Trophoblast cell (in vitro differentiated cells and primary cell): ENCODE data around the gene PGM3. TPM values are rescaled to one million over a fixed set of nuclear protein-coding genes. Genes with fewer than 3 reads are reported as not detected.
A peak's percentile ranks its signal among the peaks of the same experiment; 100 is the strongest.

Experiments
- DNase-seq, 2 donors: peaks; one replicate each; pipeline ENCODE4 v3.0.0-alpha.2; 2016
- H2AFZ ChIP-seq: 2 replicates; pipeline ENCODE4 v1.6.1; 2013; ENCODE audit warnings: low read length, moderate library complexity, mild to moderate bottlenecking; ENCODE audit not compliant: insufficient read depth, poor library complexity
- H2AK5ac ChIP-seq: 2 replicates; pipeline ENCODE4 v1.6.1; 2013; ENCODE audit warnings: mild to moderate bottlenecking, low read length
- H2BK120ac ChIP-seq: 2 replicates; pipeline ENCODE4 v1.6.1; 2013; ENCODE audit warnings: low read length, mild to moderate bottlenecking, moderate library complexity; ENCODE audit not compliant: insufficient read depth, poor library complexity
- H2BK12ac ChIP-seq: 2 replicates; pipeline ENCODE4 v1.6.1; 2013; ENCODE audit warnings: mild to moderate bottlenecking, low read length, moderate library complexity
- H2BK5ac ChIP-seq: 2 replicates; pipeline ENCODE4 v1.6.1; 2013; ENCODE audit warnings: low read length, low read depth, moderate library complexity, mild to moderate bottlenecking; ENCODE audit not compliant: poor library complexity
- H3K14ac ChIP-seq: 2 replicates; pipeline ENCODE4 v1.6.1; 2013; ENCODE audit warnings: mild to moderate bottlenecking, low read length
- H3K18ac ChIP-seq: 2 replicates; pipeline ENCODE4 v1.6.1; 2013; ENCODE audit warnings: mild to moderate bottlenecking, low read length
- H3K23ac ChIP-seq: 2 replicates; pipeline ENCODE4 v1.6.1; 2013; ENCODE audit warnings: low read length
- H3K27ac ChIP-seq: 2 replicates; pipeline ENCODE4 v1.5.1; 2013; ENCODE audit warnings: low read depth, mild to moderate bottlenecking, inconsistent platforms, low read length, moderate library complexity
- H3K27me3 ChIP-seq: 2 replicates; pipeline ENCODE4 v1.6.1; 2013; ENCODE audit warnings: inconsistent platforms, mild to moderate bottlenecking, low read length, moderate library complexity; ENCODE audit not compliant: insufficient read depth
- H3K36me3 ChIP-seq, 2 experiments: 1 replicate in 1 of 2; 2 replicates in 1 of 2; pipeline ENCODE4 v1.6.1; 2013; ENCODE audit warnings: low read length in 2 of 2, mild to moderate bottlenecking in 2 of 2, moderate library complexity in 1 of 2; ENCODE audit not compliant: insufficient read depth in 2 of 2, control insufficient read depth in 1 of 2
- H3K4ac ChIP-seq: 2 replicates; pipeline ENCODE4 v1.6.1; 2013; ENCODE audit warnings: low read depth, mild to moderate bottlenecking, low read length, moderate library complexity
- H3K4me1 ChIP-seq, 2 experiments: 1 replicate in 1 of 2; 2 replicates in 1 of 2; pipeline ENCODE4 v1.6.1; 2013; ENCODE audit warnings: low read length in 2 of 2, mild to moderate bottlenecking in 2 of 2, moderate library complexity in 1 of 2; ENCODE audit not compliant: insufficient read depth in 2 of 2, control insufficient read depth in 1 of 2
- H3K4me2 ChIP-seq: 2 replicates; pipeline ENCODE4 v1.6.1; 2013; ENCODE audit warnings: inconsistent platforms, mild to moderate bottlenecking, low read length, moderate library complexity
- H3K4me3 ChIP-seq: 2 replicates; pipeline ENCODE4 v1.5.1; 2013; ENCODE audit warnings: mild to moderate bottlenecking, low read depth, low read length, inconsistent platforms
- H3K79me1 ChIP-seq: one replicate; pipeline ENCODE4 v1.6.1; 2013; ENCODE audit warnings: low read length
- H3K79me2 ChIP-seq: 2 replicates; pipeline ENCODE4 v1.6.1; 2013; ENCODE audit warnings: low read length, mild to moderate bottlenecking; ENCODE audit not compliant: control insufficient read depth, insufficient read depth, poor library complexity
- H3K9ac ChIP-seq: 2 replicates; pipeline ENCODE4 v1.6.1; 2013; ENCODE audit warnings: mild to moderate bottlenecking, low read length
- H3K9me3 ChIP-seq: 2 replicates; pipeline ENCODE4 v1.6.1; 2013; ENCODE audit warnings: low read depth, mild to moderate bottlenecking, control low read depth, inconsistent platforms, low read length; ENCODE audit not compliant: insufficient read depth
- H4K12ac ChIP-seq: 2 replicates; pipeline ENCODE4 v1.6.1; 2013; ENCODE audit warnings: low read depth, mild to moderate bottlenecking, low read length, moderate library complexity
- H4K8ac ChIP-seq: 2 replicates; pipeline ENCODE4 v1.6.1; 2013; ENCODE audit warnings: low read depth, mild to moderate bottlenecking, low read length, moderate library complexity
- H4K91ac ChIP-seq: one replicate; pipeline ENCODE4 v1.6.1; 2013; ENCODE audit warnings: low read depth, mild to moderate bottlenecking, low read length, moderate library complexity
- WGBS: extraction: QIAGEN DNeasy Blood & Tissue Kit; methylation state at CpG from one replicate; pipeline ENCODE4 v1.1.7; 2013; ENCODE audit warnings: missing lambda C conversion rate; ENCODE audit not compliant: insufficient read length, insufficient coverage; ENCODE audit errors: extremely low coverage; 5-methylcytosine and 5-hydroxymethylcytosine counted together
- polyA plus RNA-seq: library from polyadenylated mRNA; stranded (reverse); fragments of 200-250 nt; gene quantifications from 2 replicates; pipeline ENCODE4 v1.2.3, GENCODE V29; 2013

Gene PGM3
- polyA plus RNA-seq, result 77.9 and 79.8 TPM in 2 replicates

GRCh38 chr6:83192871-83193746, at the start of gene PGM3, which contains the start of gene RWDD2A:
PGM3 (minus strand) TSS chr6:83193265; CDS start chr6:83191012, 2,253 bp downstream.
RWDD2A (plus strand) TSS chr6:83193357; CDS start chr6:83194452, 1,095 bp downstream.
- Histone ChIP-seq H3K27me3 (no peaks in the 10 kb centered on the region), H3K4ac (peak within 1 kb of the TSS; percentile 94), H2AFZ (peak within 1 kb of the TSS; percentile 96), H3K36me3 (peaks cover 0 to 16% of the 10 kb centered on the region in 2 experiments), H3K4me2 (peak within 1 kb of the TSS; percentile 88), H4K12ac (peak within 1 kb of the TSS; percentile 31), H3K27ac (peak within 1 kb of the TSS; percentile 56), H2BK120ac (peak within 1 kb of the TSS; percentile 86), H3K18ac (peak within 1 kb of the TSS; percentile 90), H4K8ac (peak within 1 kb of the TSS; percentile 98), H3K9me3 (no peaks in the 10 kb centered on the region), H4K91ac (peak within 1 kb of the TSS; percentile 86), H2BK5ac (peak within 1 kb of the TSS; percentile 85), H3K4me3 (peak within 1 kb of the TSS; percentile 82), H3K14ac (peak within 1 kb of the TSS; percentile 98), H3K79me1 (peaks cover 9% of the 10 kb centered on the region), H3K79me2 (peaks cover 10% of the 10 kb centered on the region), H3K4me1 (peaks cover 5 to 6% of the 10 kb centered on the region in 2 experiments), H2AK5ac (no peak within 1 kb of the TSS), H3K9ac (peak within 1 kb of the TSS; percentile 93), H2BK12ac (no peak within 1 kb of the TSS), H3K23ac (no peak within 1 kb of the TSS)
- DNase-seq, result peak; percentile 89 to 93
- WGBS, result no CpG with 5 or more reads among the region's 88 CpGs

DNA sequence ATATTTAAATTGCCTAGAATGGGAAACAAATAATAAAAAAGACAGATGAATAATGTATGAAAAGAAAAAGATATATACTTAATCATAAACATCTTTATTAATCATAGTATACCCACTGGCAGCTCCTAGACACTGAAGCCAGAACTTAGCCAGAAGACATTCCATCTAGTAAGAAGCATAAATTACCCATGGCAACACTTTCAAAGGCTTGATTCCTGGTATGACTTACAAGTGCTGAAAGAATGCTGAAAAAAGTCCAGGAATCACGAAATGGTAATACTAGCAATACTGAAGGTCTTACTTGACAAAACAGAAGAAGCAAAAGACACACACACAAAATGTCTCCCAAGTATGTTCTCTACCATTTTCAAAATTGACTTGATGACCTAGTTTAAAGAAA, 38.1 kb upstream of the PGM3 start:
- H2AFZ ChIP-seq, result no peak overlapping the region
- no peaks in the 10 kb centered on the region for H3K36me3 ChIP-seq
- H4K8ac ChIP-seq, result no peak overlapping the region
- H2BK5ac ChIP-seq, result no peak overlapping the region
- no peak overlapping the region for H4K91ac ChIP-seq
- H3K4ac ChIP-seq, result no peak overlapping the region
- H3K18ac ChIP-seq, result no peak overlapping the region
- no peak overlapping the region for H3K9ac ChIP-seq
- H2BK12ac ChIP-seq, result no peak overlapping the region
- no peak overlapping the region for H3K14ac ChIP-seq
- H3K27ac ChIP-seq, result no peak overlapping the region
- no peaks in the 10 kb centered on the region for H3K27me3 ChIP-seq
- H3K4me3 ChIP-seq, result no peak overlapping the region
- H4K12ac ChIP-seq, result no peak overlapping the region
- no peaks in the 10 kb centered on the region for H3K9me3 ChIP-seq
- no peak overlapping the region for H2BK120ac ChIP-seq
- WGBS, result no CpG with 5 or more reads among the region's 1 CpG
- DNase-seq, result peak in 1 of 2 donors; percentile 80
- H3K23ac ChIP-seq, result no peak overlapping the region
- H3K4me1 ChIP-seq, result no peaks in the 10 kb centered on the region
- H2AK5ac ChIP-seq, result no peak overlapping the region
- no peaks in the 10 kb centered on the region for H3K79me1 ChIP-seq
- H3K4me2 ChIP-seq, result no peak overlapping the region
- no peaks in the 10 kb centered on the region for H3K79me2 ChIP-seq

- H2AFZ ChIP-seq, result no peak overlapping the region
- H3K9me3 ChIP-seq, result no peaks in the 10 kb centered on the region
- H3K4ac ChIP-seq, result no peak overlapping the region
- H3K36me3 ChIP-seq, result no peaks in the 10 kb centered on the region
- H2BK120ac ChIP-seq, result no peak overlapping the region
- H3K4me2 ChIP-seq, result no peak overlapping the region
- H4K8ac ChIP-seq, result no peak overlapping the region
- no peak overlapping the region for H4K12ac ChIP-seq
- H3K9ac ChIP-seq, result no peak overlapping the region
- H2BK12ac ChIP-seq, result no peak overlapping the region
- no peak overlapping the region for H2AK5ac ChIP-seq
- no peaks in the 10 kb centered on the region for H3K79me2 ChIP-seq
- H4K91ac ChIP-seq, result no peak overlapping the region
- H3K4me1 ChIP-seq, result no peaks in the 10 kb centered on the region
- H3K4me3 ChIP-seq, result no peak overlapping the region
- H3K79me1 ChIP-seq, result no peaks in the 10 kb centered on the region
- no CpG with 5 or more reads among the region's 1 CpG for WGBS
- no peak for DNase-seq
- no peak overlapping the region for H3K27ac ChIP-seq
- H2BK5ac ChIP-seq, result no peak overlapping the region
- H3K27me3 ChIP-seq, result no peaks in the 10 kb centered on the region
- H3K18ac ChIP-seq, result no peak overlapping the region
- no peak overlapping the region for H3K14ac ChIP-seq
- no peak overlapping the region for H3K23ac ChIP-seq
Measured at GRCh38 chr6:83226517-83226916, 33.5 kb upstream of the PGM3 start.

DNA sequence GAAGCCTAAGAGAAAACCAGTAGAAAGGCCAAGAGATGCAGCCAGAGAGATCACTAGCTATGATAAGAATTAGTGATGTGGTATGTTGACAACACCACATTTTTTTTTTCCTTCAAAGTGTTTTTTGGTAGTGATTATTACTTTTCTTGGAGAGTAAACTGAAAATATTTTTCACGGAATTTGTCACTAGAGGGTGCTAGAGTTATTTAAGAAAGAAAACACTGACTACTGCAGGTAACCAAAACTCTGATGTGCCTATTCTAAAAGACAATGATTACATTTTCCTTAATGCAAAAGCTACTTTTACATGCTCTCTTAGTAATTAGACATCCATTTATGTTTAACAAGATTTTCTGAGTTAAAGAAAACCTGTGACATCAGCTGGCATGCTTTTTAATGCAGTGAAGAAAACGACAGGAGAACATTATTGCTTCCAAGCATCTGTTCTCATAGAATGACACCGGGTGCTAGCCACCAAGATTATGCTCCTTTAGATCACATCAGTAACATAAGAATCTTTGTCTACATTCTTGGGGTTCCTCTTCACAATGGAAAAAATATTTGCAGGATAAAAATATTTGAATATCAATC, 28.9 kb upstream of the PGM3 start:
- no peak overlapping the region for H3K4me2 ChIP-seq
- H3K9ac ChIP-seq, result no peak overlapping the region
- no peaks in the 10 kb centered on the region for H3K9me3 ChIP-seq
- no peaks in the 10 kb centered on the region for H3K79me1 ChIP-seq
- peak; percentile 2 to 94 for DNase-seq
- H3K14ac ChIP-seq, result no peak overlapping the region
- H2AK5ac ChIP-seq, result no peak overlapping the region
- no peak overlapping the region for H2BK5ac ChIP-seq
- no CpG with 5 or more reads among the region's 3 CpGs for WGBS
- H2AFZ ChIP-seq, result no peak overlapping the region
- no peak overlapping the region for H3K4ac ChIP-seq
- no peak overlapping the region for H4K12ac ChIP-seq
- no peak overlapping the region for H3K18ac ChIP-seq
- H3K79me2 ChIP-seq, result no peaks in the 10 kb centered on the region
- H3K4me1 ChIP-seq, result no peaks in the 10 kb centered on the region
- H4K8ac ChIP-seq, result no peak overlapping the region
- H3K36me3 ChIP-seq, result no peaks in the 10 kb centered on the region
- no peak overlapping the region for H4K91ac ChIP-seq
- H3K27me3 ChIP-seq, result no peaks in the 10 kb centered on the region
- no peak overlapping the region for H3K27ac ChIP-seq
- H3K4me3 ChIP-seq, result no peak overlapping the region
- no peak overlapping the region for H2BK120ac ChIP-seq
- H2BK12ac ChIP-seq, result no peak overlapping the region
- H3K23ac ChIP-seq, result no peak overlapping the region
